Activated CD8-positive, alpha-beta memory T cell treated with anti-CD3 and anti-CD28 coated beads for 48 hours (primary cell): ENCODE measurements around the gene EFEMP2.

Experiments used
- DNase-seq, 3 experiments: peaks; one replicate each; pipeline ENCODE4 v3.0.0-alpha.2; 2020; ENCODE audit warnings: low read depth in 2 of 3, low spot score in 2 of 3

Gene EFEMP2

GRCh38 chr11:65885808-65886536 is 13.4 kb upstream of the EFEMP2 start:
- no peak for DNase-seq

- DNase-seq, result no peak
Measured at GRCh38 chr11:65885231-65885630, 12.6 kb upstream of the EFEMP2 start.

- peak in 2 of 3 experiments; percentile 62 for DNase-seq
Measured at GRCh38 chr11:65884716-65885092, 12.1 kb upstream of the EFEMP2 start.

- no peak for DNase-seq
Measured at GRCh38 chr11:65883786-65884715, 11.5 kb upstream of the EFEMP2 start.

GRCh38 chr11:65883058-65883761 is 10.6 kb upstream of the EFEMP2 start:
- DNase-seq, result no peak

GRCh38 chr11:65882120-65883057 is 9.8 kb upstream of the EFEMP2 start:
- no peak for DNase-seq

GRCh38 chr11:65880844-65881421 is 8.3 kb upstream of the EFEMP2 start:
- DNase-seq, result no peak

- no peak for DNase-seq
Measured at GRCh38 chr11:65880027-65880426, 7.4 kb upstream of the EFEMP2 start.

- no peak for DNase-seq
Measured at GRCh38 chr11:65879617-65880016, 7.0 kb upstream of the EFEMP2 start, which contains the start of gene CTSW. Gene CTSW, plus strand, starts transcription at chr11:65879837. Its CDS starts 18 bp downstream, at chr11:65879855.

- DNase-seq, result peak; percentile 94 to 97 (median 95)
Measured at GRCh38 chr11:65873318-65874156, 937 bp upstream of the EFEMP2 start.

- DNase-seq, result no peak
Measured at GRCh38 chr11:65871811-65872548, 620 bp downstream of the EFEMP2 start.

- no peak for DNase-seq
Measured at GRCh38 chr11:65870706-65871681, 1.6 kb downstream of the EFEMP2 start.

GRCh38 chr11:65870307-65870658 is 2.3 kb downstream of the EFEMP2 start:
- no peak for DNase-seq

GRCh38 chr11:65869643-65870306 is 2.8 kb downstream of the EFEMP2 start:
- DNase-seq, result no peak

GRCh38 chr11:65868907-65869306 is 3.7 kb downstream of the EFEMP2 start:
- DNase-seq, result no peak

GRCh38 chr11:65868076-65868667 is 4.4 kb downstream of the EFEMP2 start:
- no peak for DNase-seq
